Left colon (tissue), 2 donors: Measurements from ENCODE around the gene KRT15. TPM values are rescaled to one million over a fixed set of nuclear protein-coding genes. Genes with fewer than 3 reads are reported as not detected.

Experiments
- ATAC-seq: fragments of 200-7000 bp; cut with Tn5 transposase; one replicate; pipeline ENCODE4 v1.9.1; 2020; ENCODE audit warnings: mild to moderate bottlenecking, moderate library complexity
- DNase-seq, 2 donors: peaks; one replicate each; pipeline ENCODE4 v3.0.0-alpha.2; 2020
- intact Hi-C, 2 donors: fragments of 100-400 bp; cut with DNase I in 1 of 2; cut with micrococcal nuclease in 1 of 2; formaldehyde crosslinking; loops; one replicate each; pipeline versions ENCODE4 v1.11.2 to v1.14.0; 2022; cut with DNase I, micrococcal nuclease
- total RNA-seq, 2 donors: library from RNA; stranded (reverse); fragmentation: NEBNext Ultra II Directional; extraction: Animal tissue kit (Norgen Biotek cat#: 25700); gene quantifications; one replicate each; pipeline ENCODE4 v1.2.1, GENCODE V29; 2021
- donor health status: DM: no; HTN: no; CAD: no.
- donor health status: DM: yes; HTN: yes; CAD: no.

The KRT15 gene
- total RNA-seq, 2 donors from 2014 or later, result 6.8 to 30.9 TPM

- DNase-seq, result no peak
- ATAC-seq, result no peak
- intact Hi-C loops, result no loop called here
Measured at GRCh38 chr17:41492351-41492750, 26.3 kb downstream of the KRT15 start.

DNA sequence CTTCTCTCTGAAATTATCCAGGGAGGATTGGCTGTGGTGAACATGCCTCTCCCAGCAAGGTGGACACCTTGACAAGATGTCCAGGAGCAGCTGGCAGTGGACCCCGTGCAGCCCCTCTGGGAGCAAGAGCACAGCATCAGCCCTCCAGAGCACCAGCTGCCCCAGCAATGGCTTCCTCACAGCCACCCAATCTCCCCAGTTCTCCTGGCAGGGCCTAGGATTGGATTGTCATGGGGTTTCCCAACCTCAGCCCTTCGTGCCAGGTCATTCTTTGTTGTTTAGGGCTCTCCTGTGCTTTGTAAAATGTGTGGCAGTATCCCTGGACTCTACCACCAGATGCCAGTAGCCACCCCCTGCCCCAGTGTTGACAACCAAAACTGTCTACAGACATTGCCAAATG, 27.2 kb downstream of the KRT15 start:
- intact Hi-C loops, result no loop called here
- DNase-seq (no peak), ATAC-seq (no peak)

DNA sequence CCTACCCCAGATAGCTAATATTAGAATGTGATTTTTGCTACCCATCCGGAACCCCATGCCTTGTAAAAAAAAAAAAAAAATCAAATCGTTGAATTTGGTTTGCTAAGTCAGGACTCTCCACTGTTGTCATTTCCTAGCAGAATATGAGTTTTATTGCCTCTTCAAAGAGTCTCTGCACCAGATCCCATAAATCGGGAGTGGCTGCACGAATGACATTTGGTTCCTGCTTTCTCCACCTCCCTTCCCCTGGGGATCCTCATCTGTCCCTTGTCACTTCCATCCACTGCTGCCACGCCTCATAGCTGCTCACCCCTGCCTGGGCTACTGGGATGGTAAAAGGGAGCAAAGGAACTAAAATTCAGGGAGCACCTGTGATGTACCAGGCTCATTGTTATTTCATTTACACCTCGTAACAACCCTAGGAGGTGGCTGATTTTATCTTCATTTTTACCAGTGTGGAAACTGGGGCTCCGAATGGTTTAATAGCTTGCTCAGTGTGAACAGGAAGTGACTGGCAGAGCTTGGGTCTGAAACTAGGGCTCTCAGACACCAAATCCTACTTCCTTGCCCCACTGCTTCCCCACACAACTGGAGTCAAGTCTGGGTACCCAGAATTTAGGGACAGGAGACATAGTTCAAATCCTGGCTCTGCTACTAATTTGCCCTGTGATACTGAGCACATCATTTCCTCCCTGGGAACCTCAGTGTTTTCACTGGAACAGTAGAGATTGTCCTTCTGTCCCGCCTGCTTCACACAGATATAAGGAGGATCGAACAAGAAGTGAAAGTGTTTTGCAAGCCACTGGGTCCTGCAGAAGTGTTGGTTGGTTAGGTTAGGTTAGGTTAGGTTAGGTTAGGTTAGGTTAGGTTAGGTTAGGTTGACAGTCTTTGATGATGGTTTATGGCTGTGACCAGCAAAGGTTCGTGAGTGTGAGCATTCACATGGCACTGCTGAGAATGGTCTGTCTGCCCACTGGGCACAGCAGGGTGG, 28.4 kb downstream of the KRT15 start:
- intact Hi-C loops, result no loop called here
- peak; percentile 73 for ATAC-seq
- DNase-seq, result peak in 1 of 2 donors; percentile 59

DNA sequence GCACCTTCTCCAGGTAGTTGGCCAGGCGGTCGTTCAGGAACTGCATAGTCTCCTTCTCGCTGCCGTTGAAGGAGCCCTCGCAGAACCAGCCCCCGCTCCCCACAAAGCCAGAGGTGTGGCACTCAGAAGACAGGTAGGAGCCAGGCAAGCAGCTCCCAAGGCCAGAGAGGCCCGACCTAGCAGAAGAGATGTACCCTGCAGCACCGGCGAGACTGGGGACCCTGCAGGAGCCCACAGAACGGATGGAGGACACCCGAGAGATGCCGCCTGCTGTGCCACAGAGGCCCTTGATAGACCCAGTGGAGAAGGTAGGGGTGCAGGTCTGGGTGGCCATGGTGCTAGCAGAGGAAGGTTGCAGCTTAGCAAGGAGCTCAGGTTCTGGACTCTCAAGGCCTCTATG, 29.2 kb downstream of the KRT15 start, which contains the start of gene KRT36:
TSS of gene KRT36 (minus strand) at position 380 of the 400 bp plus-strand sequence. CDS start at position 334, 46 bp downstream.
- DNase-seq, result no peak
- intact Hi-C loops, result no loop called here
- no peak for ATAC-seq

DNA sequence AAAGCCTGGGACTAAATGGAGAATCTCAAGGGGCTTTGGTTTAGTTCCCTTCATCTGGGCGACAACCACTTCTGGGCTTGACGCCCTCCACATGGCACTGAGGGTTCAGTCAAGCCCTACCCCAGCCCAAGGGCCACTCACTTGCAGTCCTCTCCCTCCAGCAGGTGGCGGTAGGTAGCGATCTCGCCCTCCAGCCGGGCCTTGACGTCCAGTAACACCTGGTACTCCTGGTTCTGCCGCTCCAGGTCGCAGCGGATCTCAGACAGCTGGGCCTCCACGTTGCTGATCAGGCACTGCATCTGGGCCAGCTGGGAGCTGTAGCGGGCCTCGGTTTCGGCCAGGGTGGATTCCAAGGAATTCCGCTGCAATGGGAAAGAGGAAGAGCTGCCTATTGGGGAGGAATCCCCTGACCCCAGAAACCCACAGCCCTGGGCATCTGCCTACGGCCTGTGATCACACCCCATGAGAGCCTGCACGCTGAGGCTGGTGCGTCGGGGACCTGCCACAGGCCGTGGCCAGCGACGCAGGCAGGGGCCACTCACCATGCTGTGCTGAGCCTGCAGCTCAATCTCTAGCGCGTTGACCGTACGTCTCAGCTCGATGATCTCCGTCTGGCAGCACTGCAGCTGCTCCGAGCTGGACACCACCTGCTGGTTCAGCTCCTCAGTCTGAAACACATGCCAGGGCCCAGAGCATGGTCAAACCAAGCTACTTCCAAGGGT, 31.7 kb downstream of the KRT15 start:
- ATAC-seq (peak; percentile 46), DNase-seq (peak in 1 of 2 donors; percentile 76)
- intact Hi-C loops, result no loop called here

GRCh38 chr17:41486316-41486715, 32.4 kb downstream of the KRT15 start:
- intact Hi-C loops, result no loop called here
- DNase-seq (no peak), ATAC-seq (no peak)

GRCh38 chr17:41484920-41485904, 33.5 kb downstream of the KRT15 start:
- ATAC-seq (no peak), DNase-seq (no peak)
- intact Hi-C loops, result no loop called here

DNA sequence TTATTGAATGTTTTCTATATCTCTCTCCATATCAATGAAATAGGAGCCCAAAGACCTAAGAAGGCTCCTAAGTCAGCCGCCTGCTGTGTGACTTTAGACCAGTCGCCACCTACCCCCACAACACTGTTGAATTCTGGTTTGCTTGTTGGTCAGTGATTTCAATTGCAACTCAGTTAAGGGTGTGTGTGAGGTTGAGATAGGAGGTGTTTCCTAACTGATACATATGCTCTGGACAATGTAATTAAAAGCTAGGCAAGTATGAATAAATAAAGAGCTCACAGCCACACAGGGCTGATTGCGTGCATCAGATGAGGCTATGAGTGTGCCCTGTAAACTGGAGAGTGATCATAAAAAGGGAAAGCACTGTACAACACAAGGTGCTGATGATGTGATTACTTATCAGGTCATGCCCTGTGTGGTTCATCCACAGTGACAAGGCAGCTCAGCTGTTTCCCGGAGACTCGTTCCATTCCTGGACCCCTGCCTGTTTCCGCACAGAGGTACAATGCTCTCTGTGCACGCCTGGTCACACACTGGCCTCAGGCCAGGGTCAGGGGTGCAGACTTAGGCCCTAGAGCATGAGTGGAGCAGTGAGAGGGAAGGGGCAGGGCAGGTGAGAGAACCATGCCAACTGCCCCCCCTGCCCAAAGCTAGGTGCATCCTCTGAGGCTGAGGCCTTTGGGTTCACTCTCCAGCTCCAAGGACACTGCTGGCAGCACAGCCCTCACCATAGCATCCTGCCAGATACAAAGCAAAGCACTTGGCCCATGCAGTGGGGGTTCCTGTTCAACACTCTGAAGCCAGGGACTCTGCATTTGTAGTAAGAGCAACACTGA, 34.5 kb downstream of the KRT15 start:
- peak; percentile 27 for ATAC-seq
- intact Hi-C loops, result no loop called here
- DNase-seq, result no peak

DNA sequence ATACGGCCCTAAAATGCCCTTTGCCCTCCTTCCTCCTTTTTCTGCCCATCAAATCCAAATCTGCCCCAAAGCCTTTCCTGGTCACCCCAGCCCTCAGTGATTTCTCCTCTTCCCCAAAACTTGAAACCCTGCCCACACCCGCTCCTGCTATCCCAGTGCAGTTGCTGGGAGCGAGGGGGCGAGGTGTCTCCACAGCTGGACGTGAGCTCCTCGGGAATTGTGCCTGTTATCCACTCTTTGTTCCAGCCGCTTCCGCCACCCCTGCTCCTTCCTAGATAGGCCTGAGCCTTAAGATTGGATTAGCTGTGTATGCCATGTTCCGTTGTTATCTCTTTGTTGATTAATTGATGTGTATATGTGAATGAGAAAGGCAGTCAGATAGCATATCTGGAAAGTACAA, 35.2 kb downstream of the KRT15 start:
- DNase-seq (no peak), ATAC-seq (no peak)
- intact Hi-C loops, result no loop called here

DNA sequence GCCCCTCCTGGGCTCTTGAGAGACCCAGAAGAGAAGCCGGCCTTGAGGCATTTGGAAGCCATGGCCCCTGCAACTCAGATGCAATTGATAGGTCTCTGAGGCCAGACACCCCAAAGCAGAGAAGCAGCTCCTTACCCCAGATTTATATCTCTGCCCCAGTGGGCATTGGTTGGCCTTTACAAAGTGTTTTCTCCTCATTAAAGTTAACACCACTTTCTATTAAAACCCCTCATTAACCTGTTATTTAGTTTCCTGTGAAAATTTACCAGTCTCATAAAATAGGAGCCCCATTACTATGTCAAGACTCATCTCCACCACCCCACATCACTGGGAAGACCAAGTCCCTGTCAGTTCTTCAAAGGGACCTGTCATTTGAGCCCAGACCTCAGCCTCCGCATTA, 37.7 kb downstream of the KRT15 start, which contains the start of gene KRT35:
TSS of gene KRT35 (minus strand) at position 116 of the 400 bp plus-strand sequence. CDS start at position 62, 54 bp downstream.
- intact Hi-C loops, result no loop called here
- ATAC-seq, result no peak
- no peak for DNase-seq

GRCh38 chr17:41480581-41480980, 38.1 kb downstream of the KRT15 start:
- DNase-seq (no peak), ATAC-seq (no peak)
- intact Hi-C loops, result no loop called here

GRCh38 chr17:41480136-41480535, 38.6 kb downstream of the KRT15 start:
- no peak for DNase-seq
- intact Hi-C loops, result no loop called here
- ATAC-seq, result no peak

DNA sequence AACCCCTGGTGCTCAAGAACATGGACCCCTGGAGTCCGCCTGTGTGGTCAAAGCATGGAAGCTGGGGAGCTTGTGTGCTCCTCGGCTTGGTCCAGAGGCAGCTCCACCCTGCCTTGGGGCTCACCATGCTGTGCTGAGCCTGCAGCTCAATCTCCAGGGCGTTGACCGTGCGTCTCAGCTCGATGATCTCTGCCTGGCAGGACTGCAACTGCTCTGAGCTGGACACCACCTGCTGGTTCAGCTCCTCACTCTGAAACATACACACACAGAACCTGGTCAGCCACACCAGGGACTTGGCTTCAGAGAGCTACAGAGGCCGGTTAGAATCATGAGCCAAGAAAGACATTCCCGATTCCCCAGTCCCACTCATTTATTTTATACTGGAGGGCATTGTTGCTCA, 40.5 kb downstream of the KRT15 start:
- DNase-seq, result no peak
- ATAC-seq, result no peak
- intact Hi-C loops, result no loop called here

- ATAC-seq (no peak), DNase-seq (no peak)
- intact Hi-C loops, result no loop called here
Measured at GRCh38 chr17:41476866-41477815, 41.5 kb downstream of the KRT15 start.

DNA sequence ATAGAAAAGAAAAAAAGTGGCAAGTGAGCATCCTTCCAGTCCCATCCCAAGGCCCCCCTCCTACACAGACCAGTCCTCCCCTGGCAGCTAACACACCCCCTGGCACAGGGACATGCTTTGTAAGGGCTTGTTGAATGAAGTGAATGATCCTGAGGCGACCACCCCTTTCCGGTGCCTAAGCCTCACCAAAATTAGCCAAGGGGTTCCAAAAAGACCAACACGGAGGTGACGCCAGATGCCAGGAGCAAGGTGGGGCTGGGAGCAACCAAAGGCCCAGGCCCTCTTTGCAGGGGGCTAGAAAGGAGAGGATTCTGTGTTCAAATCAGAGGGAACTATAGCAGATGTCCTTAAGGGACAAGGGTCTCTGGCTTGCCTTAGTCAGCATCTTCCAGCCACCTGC, 43.3 kb downstream of the KRT15 start:
- intact Hi-C loops, result no loop called here
- ATAC-seq (no peak), DNase-seq (no peak)

DNA sequence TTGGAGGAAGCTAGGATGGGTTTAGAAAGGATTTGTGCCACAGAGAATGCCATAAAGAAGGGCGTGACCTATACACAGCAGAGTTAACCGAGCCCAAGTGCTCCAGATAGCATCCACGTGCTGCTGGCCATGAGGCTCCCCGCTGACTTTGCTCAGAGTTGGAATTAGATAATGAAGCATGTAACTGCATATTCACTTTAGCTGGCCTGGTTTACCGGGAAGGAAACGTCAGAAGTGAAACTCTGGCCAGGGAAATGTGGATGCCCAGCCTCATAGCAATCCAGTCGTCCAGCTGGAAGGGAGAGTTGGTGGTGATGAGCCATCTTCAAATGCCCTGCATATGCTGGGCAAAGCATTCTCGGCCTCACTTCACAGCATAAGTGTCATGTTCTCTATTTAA, 43.8 kb downstream of the KRT15 start:
- ATAC-seq (no peak), DNase-seq (no peak)

DNA sequence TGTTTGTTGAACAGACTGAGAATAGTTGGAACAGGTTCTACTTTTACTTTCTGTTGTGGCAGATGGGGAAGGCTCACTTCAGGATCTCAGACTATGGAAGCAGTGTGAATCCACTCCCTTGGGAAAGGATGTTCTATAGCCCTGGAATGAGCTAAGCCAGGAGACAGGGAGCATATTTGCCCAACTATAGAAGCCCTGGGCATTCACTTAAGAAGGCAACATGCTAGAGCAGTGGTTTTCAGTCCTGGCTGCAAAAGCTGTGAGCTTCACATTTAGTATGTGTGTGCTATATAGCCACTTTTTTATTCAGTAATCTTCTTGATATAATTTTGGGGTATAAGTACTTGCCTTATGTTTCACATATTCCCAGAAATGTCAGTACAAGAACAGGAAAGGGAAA, 50.3 kb downstream of the KRT15 start:
- DNase-seq, result no peak
- intact Hi-C loops, result no loop called here
- ATAC-seq, result no peak

More for the DNA sequence above, 43.8 kb downstream of the KRT15 start:
- intact Hi-C loops, result no loop called here
